ENCODE results near the gene ZNF385D.

ZNF385D gene

GRCh38 chr3:21785765-21786437 is 34.9 kb upstream of the ZNF385D start:
- no peak overlapping the region for H3K27ac ChIP-seq (ENCODE audit: low read depth, low read length)
- peaks cover 7% of the 10 kb centered on the region for H3K4me1 ChIP-seq (ENCODE audit: control insufficient read depth, insufficient read depth, low read length, unreplicated experiment)
- H3K36me3 ChIP-seq (ENCODE audit: insufficient read depth, low read length): no peaks in the 10 kb centered on the region
- H3K27me3 ChIP-seq (ENCODE audit: insufficient read depth, low read length): no peaks in the 10 kb centered on the region
- H3K79me2 ChIP-seq (ENCODE audit: control insufficient read depth, insufficient read depth, low read length, unreplicated experiment): no peaks in the 10 kb centered on the region
- H3K4me3 ChIP-seq (ENCODE audit: low read depth, low read length): no peak overlapping the region
- H2AFZ ChIP-seq (ENCODE audit: low read length, unreplicated experiment): no peak overlapping the region

DNA sequence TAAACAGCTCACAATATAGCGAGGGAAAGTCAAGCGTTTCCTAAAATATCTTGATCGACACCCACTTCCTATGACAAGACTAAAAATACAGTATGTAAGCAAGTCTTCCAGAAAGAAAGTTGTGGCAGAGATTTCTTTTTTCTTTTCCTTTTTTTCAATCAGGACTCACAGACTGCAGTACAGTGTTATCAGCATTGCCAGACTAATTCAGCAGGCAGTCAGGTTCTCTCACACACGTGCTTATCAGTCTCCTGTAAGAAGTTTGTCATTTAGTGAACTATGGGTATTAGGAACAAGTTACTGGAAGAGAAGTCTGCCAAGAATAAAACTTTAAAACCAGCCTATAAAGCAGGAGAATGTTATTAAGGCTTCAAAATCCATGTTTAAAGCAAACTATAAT is 32.8 kb upstream of the ZNF385D start:
- Histone ChIP-seq H3K4me3 (ENCODE audit: low read depth, low read length) (no peak overlapping the region), H3K79me2 (ENCODE audit: control insufficient read depth, insufficient read depth, low read length, unreplicated experiment) (no peaks in the 10 kb centered on the region), H3K27ac (ENCODE audit: low read depth, low read length) (no peak overlapping the region), H2AFZ (ENCODE audit: low read length, unreplicated experiment) (no peak overlapping the region), H3K36me3 (ENCODE audit: insufficient read depth, low read length) (no peaks in the 10 kb centered on the region), H3K4me1 (ENCODE audit: control insufficient read depth, insufficient read depth, low read length, unreplicated experiment) (peaks cover 22% of the 10 kb centered on the region), H3K27me3 (ENCODE audit: insufficient read depth, low read length) (no peaks in the 10 kb centered on the region)

GRCh38 chr3:21781355-21781754 is 30.3 kb upstream of the ZNF385D start:
- Histone ChIP-seq H2AFZ (ENCODE audit: low read length, unreplicated experiment) (no peak overlapping the region), H3K27me3 (ENCODE audit: insufficient read depth, low read length) (no peaks in the 10 kb centered on the region), H3K79me2 (ENCODE audit: control insufficient read depth, insufficient read depth, low read length, unreplicated experiment) (no peaks in the 10 kb centered on the region), H3K27ac (ENCODE audit: low read depth, low read length) (no peak overlapping the region), H3K36me3 (ENCODE audit: insufficient read depth, low read length) (no peaks in the 10 kb centered on the region), H3K4me1 (ENCODE audit: control insufficient read depth, insufficient read depth, low read length, unreplicated experiment) (peaks cover 22% of the 10 kb centered on the region), H3K4me3 (ENCODE audit: low read depth, low read length) (no peak overlapping the region)

- Histone ChIP-seq H3K4me3 (ENCODE audit: low read depth, low read length) (no peak overlapping the region), H2AFZ (ENCODE audit: low read length, unreplicated experiment) (no peak overlapping the region), H3K4me1 (ENCODE audit: control insufficient read depth, insufficient read depth, low read length, unreplicated experiment) (peaks cover 22% of the 10 kb centered on the region), H3K27ac (ENCODE audit: low read depth, low read length) (no peak overlapping the region), H3K79me2 (ENCODE audit: control insufficient read depth, insufficient read depth, low read length, unreplicated experiment) (no peaks in the 10 kb centered on the region), H3K36me3 (ENCODE audit: insufficient read depth, low read length) (no peaks in the 10 kb centered on the region), H3K27me3 (ENCODE audit: insufficient read depth, low read length) (no peaks in the 10 kb centered on the region)
Measured at GRCh38 chr3:21779909-21780308, 28.9 kb upstream of the ZNF385D start.

DNA sequence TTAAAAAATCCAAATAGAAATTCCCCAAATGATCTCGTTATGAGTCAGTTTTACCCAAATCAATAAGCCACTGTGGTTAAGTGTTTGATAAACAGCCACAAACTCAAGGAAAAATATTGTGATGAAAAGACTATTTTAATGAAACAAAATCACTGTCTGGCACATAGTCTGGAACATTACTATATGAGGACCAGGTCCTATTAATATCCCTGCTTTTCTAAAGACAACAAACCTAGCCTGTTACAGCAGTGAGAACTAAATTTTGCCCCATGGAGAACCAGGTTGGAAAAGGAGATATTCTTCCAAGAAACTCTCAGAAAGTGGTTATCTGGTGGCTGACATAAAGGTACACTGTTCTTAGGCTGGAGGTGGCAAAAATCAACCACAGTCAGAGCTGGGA is 27.7 kb upstream of the ZNF385D start:
- Histone ChIP-seq H3K27ac (ENCODE audit: low read depth, low read length) (no peak overlapping the region), H3K36me3 (ENCODE audit: insufficient read depth, low read length) (no peaks in the 10 kb centered on the region), H3K4me3 (ENCODE audit: low read depth, low read length) (no peak overlapping the region), H3K79me2 (ENCODE audit: control insufficient read depth, insufficient read depth, low read length, unreplicated experiment) (no peaks in the 10 kb centered on the region), H3K27me3 (ENCODE audit: insufficient read depth, low read length) (no peaks in the 10 kb centered on the region), H3K4me1 (ENCODE audit: control insufficient read depth, insufficient read depth, low read length, unreplicated experiment) (peaks cover 22% of the 10 kb centered on the region), H2AFZ (ENCODE audit: low read length, unreplicated experiment) (no peak overlapping the region)

DNA sequence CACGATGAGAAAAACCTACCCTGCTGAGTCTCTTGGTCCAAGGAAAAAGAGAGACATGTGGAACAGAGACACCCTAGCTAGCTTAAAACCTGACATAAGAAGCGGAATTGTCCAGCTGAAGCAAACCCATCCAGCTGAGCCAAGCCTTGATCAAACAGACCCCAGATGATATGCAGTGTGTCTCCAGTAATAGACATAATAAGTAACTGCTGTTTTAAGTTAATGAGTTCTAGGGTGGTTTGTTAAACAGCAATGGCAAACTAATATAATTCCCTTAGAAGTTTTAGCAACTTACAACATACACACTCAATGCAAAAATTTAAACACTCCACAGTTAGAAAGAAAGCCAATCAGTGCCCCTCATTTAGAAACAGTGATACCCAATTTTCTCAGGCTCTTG is 26.8 kb upstream of the ZNF385D start:
- Histone ChIP-seq H3K4me3 (ENCODE audit: low read depth, low read length) (no peak overlapping the region), H3K36me3 (ENCODE audit: insufficient read depth, low read length) (no peaks in the 10 kb centered on the region), H3K79me2 (ENCODE audit: control insufficient read depth, insufficient read depth, low read length, unreplicated experiment) (no peaks in the 10 kb centered on the region), H2AFZ (ENCODE audit: low read length, unreplicated experiment) (no peak overlapping the region), H3K4me1 (ENCODE audit: control insufficient read depth, insufficient read depth, low read length, unreplicated experiment) (peaks cover 22% of the 10 kb centered on the region), H3K27me3 (ENCODE audit: insufficient read depth, low read length) (no peaks in the 10 kb centered on the region), H3K27ac (ENCODE audit: low read depth, low read length) (no peak overlapping the region)

DNA sequence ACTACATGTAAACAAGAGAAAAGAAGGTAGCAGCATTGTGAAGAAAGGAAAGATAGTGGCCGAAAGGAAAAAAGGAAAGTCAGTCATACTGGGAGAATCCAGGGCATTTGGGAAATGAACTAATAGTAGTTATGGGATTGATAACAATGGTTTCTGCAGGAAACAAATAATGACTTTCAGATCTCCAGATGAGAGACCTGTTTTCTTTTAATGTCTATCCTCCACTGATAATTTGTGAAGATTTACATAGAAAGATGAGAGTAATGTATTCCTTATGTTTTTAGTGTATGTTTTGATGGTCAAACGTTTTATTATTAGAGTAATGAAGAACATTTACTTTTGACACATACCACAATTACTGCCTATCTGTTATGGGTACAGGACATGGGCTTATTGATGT is 15.0 kb upstream of the ZNF385D start:
- Histone ChIP-seq H3K36me3 (ENCODE audit: insufficient read depth, low read length) (no peaks in the 10 kb centered on the region), H3K4me1 (ENCODE audit: control insufficient read depth, insufficient read depth, low read length, unreplicated experiment) (no peaks in the 10 kb centered on the region), H2AFZ (ENCODE audit: low read length, unreplicated experiment) (no peak overlapping the region), H3K79me2 (ENCODE audit: control insufficient read depth, insufficient read depth, low read length, unreplicated experiment) (no peaks in the 10 kb centered on the region), H3K27me3 (ENCODE audit: insufficient read depth, low read length) (no peaks in the 10 kb centered on the region), H3K4me3 (ENCODE audit: low read depth, low read length) (no peak overlapping the region), H3K27ac (ENCODE audit: low read depth, low read length) (no peak overlapping the region)

- no peak overlapping the region for H3K27ac ChIP-seq (ENCODE audit: low read depth, low read length)
- H3K79me2 ChIP-seq (ENCODE audit: control insufficient read depth, insufficient read depth, low read length, unreplicated experiment): no peaks in the 10 kb centered on the region
- no peaks in the 10 kb centered on the region for H3K36me3 ChIP-seq (ENCODE audit: insufficient read depth, low read length)
- H3K4me3 ChIP-seq (ENCODE audit: low read depth, low read length): no peak overlapping the region
- no peaks in the 10 kb centered on the region for H3K4me1 ChIP-seq (ENCODE audit: control insufficient read depth, insufficient read depth, low read length, unreplicated experiment)
- H2AFZ ChIP-seq (ENCODE audit: low read length, unreplicated experiment): no peak overlapping the region
- no peaks in the 10 kb centered on the region for H3K27me3 ChIP-seq (ENCODE audit: insufficient read depth, low read length)
Measured at GRCh38 chr3:21755896-21756295, 4.9 kb upstream of the ZNF385D start.

DNA sequence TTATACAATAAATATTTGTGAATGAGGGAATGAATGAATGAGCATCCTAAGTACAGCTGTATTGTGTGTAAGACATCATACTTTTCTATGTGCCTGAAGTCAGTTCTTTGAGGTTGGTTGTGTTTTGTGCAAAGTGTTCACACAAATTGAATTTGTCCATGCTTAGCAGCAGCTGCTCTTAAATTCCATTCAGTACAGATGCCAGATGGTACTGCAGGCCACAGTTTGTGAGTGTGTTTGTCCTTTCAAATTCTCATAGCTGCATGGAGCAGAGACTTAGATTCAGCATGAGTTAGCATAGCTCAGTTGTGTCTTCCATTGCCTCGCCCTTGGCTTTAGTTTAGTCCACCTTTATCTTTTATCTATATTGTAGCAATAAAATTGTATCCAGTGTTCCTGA is 3.8 kb upstream of the ZNF385D start:
- Histone ChIP-seq H3K4me3 (ENCODE audit: low read depth, low read length) (no peak overlapping the region), H3K4me1 (ENCODE audit: control insufficient read depth, insufficient read depth, low read length, unreplicated experiment) (peaks cover under 1% of the 10 kb centered on the region), H3K36me3 (ENCODE audit: insufficient read depth, low read length) (no peaks in the 10 kb centered on the region), H3K27me3 (ENCODE audit: insufficient read depth, low read length) (no peaks in the 10 kb centered on the region), H3K27ac (ENCODE audit: low read depth, low read length) (no peak overlapping the region), H3K79me2 (ENCODE audit: control insufficient read depth, insufficient read depth, low read length, unreplicated experiment) (no peaks in the 10 kb centered on the region), H2AFZ (ENCODE audit: low read length, unreplicated experiment) (no peak overlapping the region)

GRCh38 chr3:21752749-21753347 is 1.8 kb upstream of the ZNF385D start:
- H3K27me3 ChIP-seq (ENCODE audit: insufficient read depth, low read length): no peaks in the 10 kb centered on the region
- H3K79me2 ChIP-seq (ENCODE audit: control insufficient read depth, insufficient read depth, low read length, unreplicated experiment): peaks cover 3% of the 10 kb centered on the region
- H2AFZ ChIP-seq (ENCODE audit: low read length, unreplicated experiment): no peak overlapping the region
- no peaks in the 10 kb centered on the region for H3K36me3 ChIP-seq (ENCODE audit: insufficient read depth, low read length)
- H3K4me1 ChIP-seq (ENCODE audit: control insufficient read depth, insufficient read depth, low read length, unreplicated experiment): peaks cover 21% of the 10 kb centered on the region
- no peak overlapping the region for H3K27ac ChIP-seq (ENCODE audit: low read depth, low read length)
- H3K4me3 ChIP-seq (ENCODE audit: low read depth, low read length): no peak overlapping the region

DNA sequence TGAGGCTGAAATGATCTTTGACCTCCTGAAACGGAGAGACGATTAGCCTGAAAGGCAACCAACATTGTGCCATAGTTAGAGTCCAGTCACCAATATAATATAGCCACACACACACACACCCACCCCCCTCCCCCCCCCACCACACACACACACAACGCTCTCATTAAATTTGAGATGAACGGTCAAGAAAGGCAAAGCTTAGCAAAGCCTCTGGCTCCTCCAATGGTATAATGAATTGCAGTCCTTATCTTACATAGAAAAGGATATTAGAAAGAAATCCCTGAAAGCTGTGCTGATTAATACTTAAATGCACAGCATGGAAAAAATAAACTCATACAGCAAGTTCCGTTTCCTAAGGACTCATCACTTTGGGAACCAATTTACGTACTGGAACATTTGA is 876 bp upstream of the ZNF385D start:
- Histone ChIP-seq H3K4me1 (ENCODE audit: control insufficient read depth, insufficient read depth, low read length, unreplicated experiment) (peaks cover 28% of the 10 kb centered on the region), H3K4me3 (ENCODE audit: low read depth, low read length) (peak overlapping the region; percentile 93; the same call in 1 of the 2 replicates)

More for the DNA sequence above, 876 bp upstream of the ZNF385D start:
- Histone ChIP-seq H3K27me3 (ENCODE audit: insufficient read depth, low read length) (no peaks in the 10 kb centered on the region), H3K36me3 (ENCODE audit: insufficient read depth, low read length) (no peaks in the 10 kb centered on the region), H2AFZ (ENCODE audit: low read length, unreplicated experiment) (peak overlapping the region; percentile 72), H3K79me2 (ENCODE audit: control insufficient read depth, insufficient read depth, low read length, unreplicated experiment) (peaks cover 3% of the 10 kb centered on the region), H3K27ac (ENCODE audit: low read depth, low read length) (peak overlapping the region; percentile 58; the same call in 1 of the 2 replicates)

Measured in ACC112 (cell line).